Stimulated activated CD8-positive, alpha-beta memory T cell treated with anti-CD3 and anti-CD28 coated beads, Interleukin-4, amount 100 ng/mL, for 4 hours (primary cell): Measurements from ENCODE around the gene KIF21A.

Source experiments
- DNase-seq, 2 donors: peaks; one replicate each; pipeline ENCODE4 v3.0.0-alpha.2; 2020; ENCODE audit warnings: low read depth in 2 of 2, low spot score in 1 of 2

The KIF21A gene

GRCh38 chr12:39287817-39288216 lies 155.1 kb downstream of the KIF21A start:
- no peak for DNase-seq

DNA sequence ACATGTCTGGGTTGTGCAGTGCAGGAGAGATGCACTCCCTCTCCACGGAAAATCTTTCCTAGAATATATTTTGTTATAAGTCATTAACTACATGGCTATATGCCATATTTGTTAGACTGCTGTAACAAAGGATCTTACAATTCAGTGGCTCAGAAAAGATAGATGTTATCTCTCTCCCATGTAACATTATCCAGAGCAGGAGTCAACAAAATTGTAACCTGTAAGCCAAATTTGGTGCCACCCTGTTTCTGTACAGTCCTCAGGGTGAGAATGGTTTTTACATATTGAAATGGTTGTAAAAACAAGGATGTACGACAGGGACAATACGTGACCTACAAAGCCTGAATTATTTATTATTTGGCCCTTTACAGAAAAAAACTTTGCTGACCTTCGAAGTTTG lies 155.5 kb downstream of the KIF21A start:
- no peak for DNase-seq

- no peak for DNase-seq
Observed at GRCh38 chr12:39278426-39278825, 164.5 kb downstream of the KIF21A start.

- no peak for DNase-seq
Observed at GRCh38 chr12:39277416-39277815, 165.5 kb downstream of the KIF21A start.

DNA sequence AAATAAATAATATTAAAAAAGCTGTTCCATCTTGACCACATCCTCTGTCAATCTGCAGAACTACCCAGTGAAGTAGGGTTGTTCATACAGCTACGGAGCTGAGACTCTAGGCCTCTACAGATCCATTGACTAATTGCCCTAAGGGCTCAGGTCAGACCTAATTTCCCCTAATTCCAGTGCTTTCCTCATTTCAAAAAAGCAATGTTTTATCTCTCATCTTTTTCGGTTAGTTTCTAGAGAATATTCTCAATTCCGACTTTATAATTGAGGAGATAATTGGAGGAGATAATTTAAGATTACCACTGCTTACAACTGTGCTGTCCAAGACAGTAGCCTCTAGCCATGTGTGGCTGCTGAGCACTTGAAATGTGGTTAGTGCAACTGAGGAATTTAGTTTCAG lies 167.1 kb downstream of the KIF21A start:
- no peak for DNase-seq

DNA sequence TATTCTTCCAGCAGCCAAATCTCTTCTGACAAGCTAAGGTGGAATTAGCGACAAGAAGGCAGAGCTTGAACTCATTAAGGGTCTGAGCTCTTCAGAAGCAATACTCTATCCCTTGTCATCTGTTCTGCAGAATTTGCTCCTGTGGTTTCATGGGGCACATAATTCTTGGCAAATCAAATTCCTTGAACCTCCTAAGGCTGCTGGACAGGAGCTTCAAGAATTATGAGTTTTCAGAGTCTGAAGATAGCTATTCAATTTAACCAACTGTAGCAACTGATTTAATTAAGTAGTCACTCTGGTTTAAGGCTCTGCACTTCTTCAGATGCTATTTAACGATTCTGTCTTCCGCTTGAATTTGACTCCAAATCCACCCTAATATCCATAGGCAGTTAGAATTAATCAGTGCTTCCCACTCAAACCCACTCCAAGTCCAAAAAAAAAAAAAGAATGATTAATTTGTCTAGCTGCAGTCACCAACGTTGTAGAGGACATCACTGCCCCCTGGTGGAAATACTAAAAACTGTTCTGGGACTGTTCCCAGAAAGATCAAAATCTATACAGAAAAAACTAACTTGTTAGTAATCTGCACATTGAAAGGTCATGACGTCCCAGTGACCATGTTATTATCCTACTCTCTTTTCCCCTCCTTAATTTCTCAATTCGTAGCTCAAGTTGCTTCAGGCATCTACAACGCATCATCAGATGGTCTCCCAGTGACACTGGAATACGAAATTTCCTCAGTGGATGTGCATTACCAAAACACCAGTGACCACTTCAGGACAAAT lies 169.9 kb downstream of the KIF21A start:
- DNase-seq, result no peak

GRCh38 chr12:39269492-39269891 lies 173.4 kb downstream of the KIF21A start:
- DNase-seq, result no peak

DNA sequence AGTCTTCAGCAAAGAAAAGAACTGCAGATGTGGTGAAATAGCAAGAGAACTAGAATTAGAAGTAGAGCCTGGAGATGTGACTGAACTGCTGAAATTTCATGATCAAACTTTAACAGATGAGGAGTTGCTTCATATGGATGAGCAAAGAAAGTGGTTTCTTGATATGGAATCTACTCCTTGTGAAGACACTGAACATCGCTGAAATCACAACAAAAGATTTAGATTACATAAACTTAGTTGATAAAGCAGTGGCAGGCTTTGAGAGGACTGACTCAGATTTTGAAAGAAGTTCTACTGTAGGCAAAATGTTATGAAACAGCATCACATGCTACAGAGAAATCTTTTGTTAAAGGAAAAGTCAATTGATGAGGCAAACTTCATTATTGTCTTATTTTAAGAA lies 175.0 kb downstream of the KIF21A start:
- DNase-seq, result no peak

DNA sequence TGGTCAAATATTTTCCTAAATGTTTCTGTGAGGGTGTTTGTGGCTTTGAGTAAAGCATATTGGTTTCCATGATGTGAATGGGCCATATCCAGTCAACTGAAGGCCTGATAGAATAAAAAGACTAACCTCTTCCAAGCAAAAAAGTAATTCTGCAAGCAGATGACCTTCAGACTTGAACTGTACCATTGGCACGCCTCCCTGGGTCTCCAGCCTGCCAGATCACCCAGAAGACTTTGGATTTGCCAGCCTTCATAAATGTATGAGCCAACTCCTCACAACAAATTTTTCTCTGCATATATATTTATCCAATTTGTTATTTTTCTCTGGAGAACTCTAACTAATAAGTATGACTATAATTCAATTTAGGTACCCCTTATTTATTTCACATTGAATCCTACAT lies 190.3 kb downstream of the KIF21A start:
- no peak for DNase-seq
